ENCODE data around the gene SULT2B1.
"Not testable (repeated sequence)": the region's sequence is repeated elsewhere in the genome, so short reads cannot be mapped to it uniquely, and the experiment has no call there.

SULT2B1 gene

DNA sequence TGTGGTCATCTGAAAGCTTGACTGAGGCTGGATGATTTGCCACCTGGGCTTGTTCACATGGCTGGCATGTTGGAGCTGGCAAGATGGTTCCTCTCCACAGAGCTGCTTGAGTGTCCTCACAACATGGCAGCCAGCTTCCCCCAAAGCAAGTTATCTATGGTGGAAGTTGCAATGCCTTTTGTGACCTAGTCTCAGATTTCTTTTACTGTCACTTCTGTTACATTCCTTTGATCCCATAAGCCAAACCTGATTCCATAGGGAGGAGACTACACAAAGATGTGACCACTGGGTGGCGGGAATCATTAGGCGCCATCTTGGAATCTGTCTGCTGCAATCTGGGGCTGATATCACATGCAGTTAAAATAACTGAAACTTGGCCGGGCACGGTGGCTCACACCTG is 22.8 kb upstream of the SULT2B1 start:
- DNase-seq: no peak

GRCh38 chr19:48530066-48530720 is 21.8 kb upstream of the SULT2B1 start:
- DNase-seq: no peak

DNA sequence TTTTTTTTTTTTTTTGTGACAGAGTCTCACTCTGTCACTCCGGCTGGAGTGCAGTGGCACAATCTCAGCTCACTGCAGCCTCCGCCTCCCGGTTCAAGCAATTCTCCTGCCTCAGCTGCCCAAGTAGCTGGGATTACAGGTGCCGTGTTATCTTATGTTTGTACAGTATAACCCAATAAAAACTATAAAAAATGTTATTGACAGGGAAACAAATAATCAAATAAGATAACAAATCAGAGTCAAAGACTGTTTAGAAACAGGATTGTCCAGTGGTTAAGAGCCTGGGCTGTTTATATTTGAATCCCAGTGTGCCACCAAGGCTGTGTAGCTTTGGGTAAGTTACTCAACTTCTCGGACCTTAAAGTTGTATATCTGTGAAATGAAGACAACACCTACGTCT is 21.2 kb upstream of the SULT2B1 start:
- DNase-seq: no peak

GRCh38 chr19:48533770-48534169 is 18.2 kb upstream of the SULT2B1 start:
- no peak for DNase-seq

DNA sequence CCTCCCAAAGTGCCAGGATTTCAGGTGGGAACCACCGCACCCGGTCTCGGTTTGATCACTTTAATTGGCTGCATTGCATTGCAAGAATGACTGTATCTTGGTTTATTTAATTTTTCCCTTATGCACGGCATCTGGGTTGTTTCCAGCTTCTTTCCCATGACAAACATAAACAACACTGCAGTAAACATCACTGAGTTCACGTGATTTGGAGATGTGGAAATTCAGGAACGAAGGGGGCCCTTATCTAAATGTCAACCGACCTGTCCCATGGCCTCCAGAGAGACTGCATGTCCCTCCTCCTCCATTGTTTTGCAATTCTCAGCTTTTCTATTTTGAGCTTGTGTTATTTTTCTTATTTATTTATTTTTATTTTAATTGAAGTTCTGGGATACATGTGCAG is 14.4 kb upstream of the SULT2B1 start:
- no peak for DNase-seq

DNA sequence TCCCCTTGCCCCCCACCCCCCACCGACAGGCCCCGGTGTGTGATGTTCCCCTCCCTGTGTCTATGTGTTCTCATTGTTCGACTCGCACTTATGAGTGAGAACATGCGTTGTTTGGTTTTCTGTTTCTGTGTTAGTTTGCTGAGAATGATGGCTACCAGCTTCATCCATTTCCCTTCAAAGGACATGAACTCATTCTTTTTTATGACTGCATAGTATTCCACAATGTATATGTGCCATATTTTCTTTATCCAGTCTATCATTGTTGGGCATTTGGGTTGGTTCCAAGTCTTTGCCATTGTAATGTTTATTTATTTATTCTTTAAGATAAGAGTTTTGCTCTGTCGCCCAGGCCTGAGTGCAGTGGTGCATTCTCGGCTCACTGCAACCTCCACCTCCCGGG is 13.9 kb upstream of the SULT2B1 start:
- not testable (repeated sequence) for DNase-seq

GRCh38 chr19:48539503-48540096 is 12.4 kb upstream of the SULT2B1 start:
- DNase-seq: peak; percentile 83 to 98 (median 97)

DNA sequence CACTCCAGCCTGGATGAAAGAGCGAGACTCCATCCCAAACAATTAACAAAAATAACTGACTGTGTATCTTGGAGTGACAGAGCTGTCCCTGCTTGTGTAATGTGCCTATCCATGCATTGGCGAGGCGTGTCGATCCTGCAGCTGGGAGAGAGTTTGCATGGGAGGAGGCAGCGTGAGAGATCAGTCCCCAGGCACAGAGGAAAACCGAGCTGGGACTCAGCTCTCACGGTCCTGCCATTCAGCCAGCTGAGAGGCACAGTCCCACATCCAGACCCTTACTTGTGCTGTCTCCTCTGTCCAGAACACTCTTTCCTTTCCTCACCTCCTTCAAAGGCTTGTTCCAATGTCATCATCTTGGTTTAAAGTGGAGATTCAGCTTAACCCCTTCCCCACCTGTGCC is 11.9 kb upstream of the SULT2B1 start:
- DNase-seq: peak; percentile 53 to 68 (median 63)

DNA sequence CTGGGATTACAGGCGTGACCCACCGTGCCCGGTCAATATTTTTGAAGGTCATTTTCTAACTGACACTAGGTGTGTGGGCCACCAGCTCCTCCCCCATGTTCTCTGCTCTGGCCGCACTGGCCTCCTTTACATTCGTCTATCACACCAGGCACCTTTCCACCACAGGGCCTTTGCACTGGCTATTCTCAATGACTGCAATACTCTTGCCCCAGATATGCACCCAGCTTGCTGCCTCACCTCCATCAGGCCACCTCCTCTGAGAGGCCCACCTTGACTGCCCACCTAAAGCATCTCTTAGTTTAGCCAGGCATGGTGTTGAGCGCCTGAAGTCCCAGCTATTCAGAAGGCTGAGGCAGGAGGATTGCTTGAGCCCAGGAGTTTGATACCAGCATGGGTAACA is 10.2 kb upstream of the SULT2B1 start:
- DNase-seq: no peak

DNA sequence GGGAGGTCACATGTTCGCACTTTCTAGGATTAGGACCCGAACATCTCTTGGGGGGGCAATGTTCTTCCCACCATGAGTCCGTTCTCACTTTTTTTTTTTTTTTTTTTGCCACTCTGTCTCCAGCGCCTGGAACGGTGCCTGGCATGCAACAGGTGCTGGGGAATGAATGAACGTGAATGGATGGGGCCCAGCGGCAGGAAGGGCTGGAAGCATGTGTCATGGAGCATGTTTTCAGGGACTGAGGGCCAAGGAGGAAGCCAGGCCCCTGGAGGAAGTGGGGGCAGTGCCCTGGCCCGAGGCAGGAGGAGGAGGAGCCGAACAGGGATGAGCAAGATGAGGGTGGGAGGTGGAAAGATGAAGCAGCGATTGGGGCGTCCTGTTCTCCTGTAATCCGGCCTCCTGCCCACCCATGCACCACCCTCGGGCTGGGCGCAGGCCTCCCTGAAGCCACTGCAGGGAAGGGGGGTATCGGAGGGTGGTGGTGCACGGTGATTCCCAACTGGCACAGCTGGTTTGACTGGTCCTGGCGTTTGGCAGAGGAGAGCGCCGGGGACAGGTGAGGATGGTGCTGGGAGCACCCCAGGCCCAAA is 8.8 kb upstream of the SULT2B1 start:
- DNase-seq: peak in 2 of 3 experiments; percentile 8 to 14

DNA sequence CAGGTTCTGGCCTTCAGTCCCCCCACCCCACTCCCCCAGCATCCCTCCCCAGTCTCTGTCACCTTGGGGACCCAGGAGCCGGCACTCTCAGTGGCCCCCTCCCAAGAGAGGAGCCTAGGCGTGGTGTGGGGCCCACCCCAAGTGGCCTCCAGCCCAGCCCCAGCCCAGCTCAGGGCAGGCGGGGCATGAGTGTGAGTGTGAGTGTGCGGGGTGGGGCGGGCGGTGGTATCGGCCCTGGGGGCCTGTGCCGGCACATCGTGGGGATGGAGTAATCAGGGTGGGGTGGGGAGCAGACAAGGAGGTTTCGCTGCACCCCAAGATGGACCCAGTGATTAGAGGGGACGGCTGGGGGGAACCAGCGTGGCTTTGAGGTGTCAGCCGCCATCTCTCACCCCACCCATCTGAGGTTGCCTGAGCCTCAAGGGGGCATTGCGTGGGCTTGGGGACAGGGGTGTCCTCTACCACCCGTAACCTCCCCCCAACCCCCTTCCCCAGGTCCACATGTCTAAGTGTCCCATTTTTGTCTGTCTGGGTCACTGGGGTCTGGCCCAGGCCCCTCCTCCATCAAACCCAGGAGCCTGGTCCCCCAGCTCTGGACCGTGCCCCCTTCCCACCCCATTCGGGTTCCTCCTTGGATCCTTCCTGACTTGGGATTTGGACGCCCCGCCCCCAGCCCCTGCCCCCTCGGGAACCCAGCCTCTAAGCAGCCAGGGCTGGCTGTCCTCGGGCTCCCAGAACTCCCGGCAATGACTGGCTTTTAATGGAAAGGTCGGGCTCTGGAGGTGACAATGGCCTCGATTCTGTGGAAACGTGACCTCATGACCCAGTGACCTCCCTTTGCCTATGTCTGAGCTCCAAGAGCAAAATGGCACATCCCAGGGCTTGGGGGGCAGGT is 6.9 kb upstream of the SULT2B1 start:
- DNase-seq: no peak

DNA sequence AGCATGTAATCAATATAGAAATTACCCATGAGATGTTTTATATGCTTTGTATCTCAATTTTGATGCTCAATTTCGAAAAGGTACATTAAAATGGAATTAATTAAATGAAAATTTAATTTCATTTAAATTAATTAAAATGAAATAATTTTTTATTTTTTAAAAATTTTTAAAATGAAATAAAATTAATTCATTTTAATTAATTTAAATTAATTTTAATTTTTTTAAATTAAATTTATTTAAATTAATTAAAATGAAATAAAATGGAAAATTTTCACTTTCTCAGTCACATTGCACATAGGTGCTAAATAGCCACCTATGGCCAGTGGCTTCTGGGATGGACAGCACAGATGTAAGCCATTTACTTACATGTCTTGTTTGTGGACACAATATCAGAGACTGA is 4.2 kb upstream of the SULT2B1 start:
- DNase-seq: no peak

- DNase-seq: no peak
Observed at GRCh38 chr19:48548253-48548911, 3.6 kb upstream of the SULT2B1 start.

- no peak for DNase-seq
Observed at GRCh38 chr19:48549380-48549779, 2.6 kb upstream of the SULT2B1 start.

GRCh38 chr19:48552406-48553322 is 692 bp downstream of the SULT2B1 start:
- DNase-seq: no peak

- DNase-seq: peak; percentile 13 to 27 (median 26)
Observed at GRCh38 chr19:48553676-48554384, 1.9 kb downstream of the SULT2B1 start.

- no peak for DNase-seq
Observed at GRCh38 chr19:48554385-48555091, 2.6 kb downstream of the SULT2B1 start.

GRCh38 chr19:48556163-48556562 is 4.2 kb downstream of the SULT2B1 start:
- DNase-seq: peak in 1 of 3 experiments; percentile 21

GRCh38 chr19:48556825-48557224 is 4.9 kb downstream of the SULT2B1 start:
- no peak for DNase-seq

GRCh38 chr19:48558018-48558684 is 6.2 kb downstream of the SULT2B1 start:
- DNase-seq: no peak
